K562 (cell line): ENCODE measurements around the gene ARHGAP26. TPM values are rescaled to one million over a fixed set of nuclear protein-coding genes. Genes with fewer than 3 reads are reported as not detected.

ENCODE experiments used
- ATAC-seq: fragments of 200-7000 bp; cut with Tn5 transposase; 3 replicates; pipeline ENCODE4 v1.9.1; 2020; ENCODE audit warnings: moderate library complexity
- BruUV-seq: library from RNA; stranded (reverse); fragments of 400-500 nt; replicated peaks from 2 replicates; lab custom pipeline; 2021; lab: Mats Ljungman, UMichigan
- CTCF ChIA-PET: fragments of 300-600 bp; formaldehyde crosslinking; extraction: SDS; loops from one replicate; lab custom pipeline; 2021; ENCODE audit warnings: low intra/inter-chr PET ratio; lab: Yijun Ruan, JAX
- POLR2A ChIA-PET: fragments of 300-600, 350-650 bp; sonication (Branson Sonifier 250); formaldehyde crosslinking; extraction: SDS; loops from one replicate; lab custom pipeline; 2021; ENCODE audit warnings: antibody characterized with exemption, inconsistent platforms; lab: Yijun Ruan, JAX
- DNase-seq, 4 experiments: peaks; one replicate each; pipeline versions ENCODE4 v3.0.0 to v3.0.0-alpha.2; 2011 to 2018; ENCODE audit warnings: low spot score in 3 of 4, mixed read lengths in 3 of 4; ENCODE audit errors: extremely low read depth in 1 of 4
- FAIRE-seq: peaks from 2 replicates; lab custom pipeline; 2011; peaks lifted over from hg19 to GRCh38; lab: Jason Lieb, UNC
- H2AFZ ChIP-seq: 2 replicates; pipeline ENCODE4 v1.6.0; 2011; ENCODE audit warnings: low read depth, low read length, control low read depth, inconsistent platforms
- H3K27ac ChIP-seq: fragments of 200-600 bp; 3 replicates; pipeline ENCODE4 v1.8.0; 2011; ENCODE audit warnings: low read depth, mild to moderate bottlenecking, control low read depth, inconsistent platforms, low read length, moderate library complexity, mixed read lengths; ENCODE audit errors: extremely low read depth
- H3K27me3 ChIP-seq, 2 experiments: fragments of 300-600 bp in 1 of 2; 2 replicates in 1 of 2; 3 replicates in 1 of 2; pipeline versions ENCODE4 v1.6.0 to v1.8.0; 2011; ENCODE audit warnings: inconsistent platforms in 2 of 2, low read length in 2 of 2, mild to moderate bottlenecking in 1 of 2, mixed read lengths in 1 of 2, moderate library complexity in 1 of 2; ENCODE audit not compliant: control insufficient read depth in 2 of 2, insufficient read depth in 2 of 2
- H3K36me3 ChIP-seq: fragments of 300-600 bp; 3 replicates; pipeline ENCODE4 v1.8.0; 2011; ENCODE audit warnings: mild to moderate bottlenecking, low read length, inconsistent platforms; ENCODE audit not compliant: control insufficient read depth, insufficient read depth
- H3K4me1 ChIP-seq, 2 experiments: fragments of 200-600 bp in 1 of 2; replicated peaks in 1 of 2; 2 replicates in 1 of 2; 3 replicates in 1 of 2; pipeline versions ENCODE4 v1.5.1 to v1.8.0; 2011; ENCODE audit warnings: inconsistent platforms in 2 of 2, low read length in 2 of 2, mild to moderate bottlenecking in 1 of 2, mixed read lengths in 1 of 2, moderate library complexity in 1 of 2; ENCODE audit not compliant: control insufficient read depth in 2 of 2, insufficient read depth in 2 of 2
- H3K4me2 ChIP-seq: 2 replicates; pipeline ENCODE4 v1.6.1; 2011; ENCODE audit warnings: low read length, control low read depth, inconsistent platforms, mixed read lengths; ENCODE audit not compliant: insufficient read depth
- H3K4me3 ChIP-seq: fragments of 200-600 bp; sonication (generic), shearing (Covaris generic); 2 replicates; pipeline ENCODE4 v1.5.1; 2016; ENCODE audit warnings: control low read depth, inconsistent platforms
- H3K79me2 ChIP-seq: fragments of 200-600 bp; 3 replicates; pipeline ENCODE4 v1.8.0; 2011; ENCODE audit warnings: low read length, inconsistent platforms; ENCODE audit not compliant: control insufficient read depth, insufficient read depth
- H3K9ac ChIP-seq, 2 experiments: 2 replicates each; pipeline versions ENCODE4 v1.6.0 to v1.6.1; 2011; ENCODE audit warnings: low read depth in 2 of 2, low read length in 2 of 2, control low read depth in 1 of 2, inconsistent platforms in 1 of 2, mild to moderate bottlenecking in 1 of 2, mixed read lengths in 1 of 2; ENCODE audit not compliant: insufficient read depth in 1 of 2
- H3K9me1 ChIP-seq: one replicate; pipeline ENCODE4 v1.6.0; 2011; ENCODE audit warnings: inconsistent platforms, mild to moderate bottlenecking, low read length, moderate library complexity; ENCODE audit not compliant: control insufficient read depth, insufficient read depth
- H3K9me3 ChIP-seq: replicated peaks from 2 replicates; pipeline ENCODE4 v1.5.1; 2011; ENCODE audit warnings: low read depth, low read length, inconsistent platforms; ENCODE audit not compliant: control insufficient read depth, insufficient read depth
- H4K20me1 ChIP-seq: replicated peaks from 2 replicates; pipeline ENCODE4 v1.6.1; 2011; ENCODE audit warnings: low read length, inconsistent platforms, mixed read lengths; ENCODE audit not compliant: control insufficient read depth, insufficient read depth
- BRD4 ChIP-seq: fragments of 200-600 bp; sonication (generic); IDR thresholded peaks from 2 replicates; pipeline ENCODE4 v1.6.1; 2017; ENCODE audit warnings: inconsistent platforms
- CHD2 ChIP-seq: IDR thresholded peaks from 2 replicates; pipeline ENCODE4 v1.6.1; 2011; ENCODE audit warnings: low read depth, low read length
- CTCF ChIP-seq, 3 experiments: IDR thresholded peaks in 2 of 3; conservative IDR thresholded peaks in 1 of 3; 2 replicates each; pipeline ENCODE4 v1.5.1; 2011 to 2012; ENCODE audit warnings: low read length in 3 of 3, mild to moderate bottlenecking in 3 of 3, control low read depth in 2 of 3, improper control_type of control experiment in 1 of 3, inconsistent platforms in 1 of 3, low read depth in 1 of 3, mixed read lengths in 1 of 3, moderate library complexity in 1 of 3; ENCODE audit not compliant: insufficient read depth in 2 of 3
- KLF1 ChIP-seq: fragments of 450-650 bp; IDR thresholded peaks from 2 replicates; pipeline ENCODE4 v1.6.1; 2016; ENCODE audit warnings: missing genetic modification characterization, missing compliant biosample characterization
- NFIC ChIP-seq: fragments of 450-650 bp; IDR thresholded peaks from 2 replicates; pipeline ENCODE4 v1.6.1; 2017; ENCODE audit warnings: mild to moderate bottlenecking, inconsistent platforms
- POLR2H ChIP-seq: IDR thresholded peaks from 2 replicates; pipeline ENCODE4 v1.6.1; 2016; ENCODE audit warnings: missing genetic modification characterization, low read depth, mild to moderate bottlenecking, control low read depth, missing compliant biosample characterization, moderate library complexity
- RAD21 ChIP-seq, 2 experiments: fragments of 250-450 bp in 1 of 2; fragments of 450-650 bp in 1 of 2; sonication (Bioruptor Pico) in 1 of 2; formaldehyde crosslinking in 1 of 2; IDR thresholded peaks in 1 of 2; conservative IDR thresholded peaks in 1 of 2; 2 replicates each; pipeline versions ENCODE4 v1.4.0 to v1.8.0; 2020 to 2022; ENCODE audit warnings: mild to moderate bottlenecking in 2 of 2, moderate library complexity in 1 of 2
- RAD51 ChIP-seq: fragments of 450-650 bp; IDR thresholded peaks from 2 replicates; pipeline ENCODE4 v1.7.1; 2016; ENCODE audit warnings: low read depth, mild to moderate bottlenecking, borderline replicate concordance
- RHOXF2B ChIP-seq: fragments of 250-450 bp; sonication (Bioruptor Pico); conservative IDR thresholded peaks from 2 replicates; pipeline ENCODE4 v1.5.1; 2021
- WGBS: fragments of 100-300 bp; shearing (Covaris generic); methylation state at CpG from one replicate; pipeline ENCODE4 v1.1.6; 2016; ENCODE audit warnings: low coverage, mixed read lengths; ENCODE audit not compliant: insufficient coverage; ENCODE audit errors: missing lambda C conversion rate; 5-methylcytosine and 5-hydroxymethylcytosine counted together
- in situ Hi-C: fragments of 300-500 bp; cut with MboI; formaldehyde crosslinking; loops from 4 replicates; pipeline ENCODE4 v1.15.0; 2018; ENCODE audit warnings: inconsistent platforms, mixed read lengths
- intact Hi-C: fragments of 100-400 bp; cut with micrococcal nuclease; formaldehyde crosslinking; loops from 2 replicates; pipeline ENCODE4 v1.14.2; 2022
- polyA plus RNA-seq, 8 experiments: library from polyadenylated mRNA; depleted of rRNA in 4 of 8; stranded (reverse) in 5 of 8; unstranded in 3 of 8; fragments of >200 nt; fragmentation: Nextera tagmentation in 2 of 8; fragmentation: Illumina TruSeq in 1 of 8; extraction: Ambion mirVana in 2 of 8; extraction: Trizol in 1 of 8; gene quantifications; 2 replicates each; pipeline versions ENCODE4 v1.2.1 to v1.2.3, GENCODE V29; 2011 to 2014; ENCODE audit warnings: inconsistent platforms in 1 of 8, missing spikeins in 1 of 8
- total RNA-seq, 7 experiments: library from RNA; depleted of rRNA in 6 of 7; stranded (reverse); fragments of >200 nt in 6 of 7; fragmentation: Illumina TruSeq in 2 of 7; extraction: Trizol in 2 of 7; gene quantifications; 2 replicates each; pipeline versions ENCODE4 v1.2.1 to v1.2.3, GENCODE V29; 2011 to 2021; ENCODE audit warnings: low replicate concordance in 1 of 7
- TF ChIP-seq, protein P1 (sequence below): fragments of 450-650 bp; IDR thresholded peaks from 2 replicates; pipeline ENCODE4 v1.6.1; 2017; ENCODE audit warnings: mild to moderate bottlenecking, moderate library complexity
- TF ChIP-seq, protein P2 (sequence below): sonication (generic); formaldehyde crosslinking; IDR thresholded peaks from 2 replicates; pipeline ENCODE4 v1.9.0; 2022; ENCODE audit warnings: mild to moderate bottlenecking, missing genetic modification reagents

ARHGAP26 gene
- total and polyA plus RNA-seq, 9 of the 15 experiments (the other 6 are each of a cell fraction or from before 2014, with no cell fraction given) = 0.13 to 1.1 (median 0.55) TPM

GRCh38 chr5:143196601-143197259 lies 426.6 kb downstream of the ARHGAP26 start:
- CTCF ChIA-PET = no interaction called here
- no peak for ATAC-seq
- no peak overlapping the region for H2AFZ ChIP-seq
- H3K9ac ChIP-seq = no peak overlapping the region
- no TSS peak for BruUV-seq
- no peak for FAIRE-seq
- no peaks in the 10 kb centered on the region for H3K36me3 ChIP-seq
- H3K4me2 ChIP-seq = no peak overlapping the region
- intact Hi-C loops = no loop called here
- no peaks in the 10 kb centered on the region for H3K9me1 ChIP-seq
- POLR2A ChIA-PET = interaction anchor here (0.8 to 1.2 kb wide), 3 partner anchors 10 to 28 kb away, joined by 3 to 4 read pairs (median 3); no protein-coding TSS in a partner anchor
- 74% methylated on average over 3 of the region's 3 CpGs for WGBS
- no peaks in the 10 kb centered on the region for H4K20me1 ChIP-seq
- peaks cover 3 to 19% of the 10 kb centered on the region in 2 experiments; a peak in 3 of 5 replicates for H3K4me1 ChIP-seq
- in situ Hi-C loops = no loop called here
- H3K79me2 ChIP-seq = no peaks in the 10 kb centered on the region
- no peak overlapping the region for H3K27ac ChIP-seq
- no peaks in the 10 kb centered on the region for H3K27me3 ChIP-seq
- H3K9me3 ChIP-seq = no peaks in the 10 kb centered on the region; the same call in 1 of the 2 replicates
- no peak overlapping the region for H3K4me3 ChIP-seq
- DNase-seq = no peak
- no peak for TF ChIP-seq POLR2H (tag)
- TF ChIP-seq, protein P1, sequence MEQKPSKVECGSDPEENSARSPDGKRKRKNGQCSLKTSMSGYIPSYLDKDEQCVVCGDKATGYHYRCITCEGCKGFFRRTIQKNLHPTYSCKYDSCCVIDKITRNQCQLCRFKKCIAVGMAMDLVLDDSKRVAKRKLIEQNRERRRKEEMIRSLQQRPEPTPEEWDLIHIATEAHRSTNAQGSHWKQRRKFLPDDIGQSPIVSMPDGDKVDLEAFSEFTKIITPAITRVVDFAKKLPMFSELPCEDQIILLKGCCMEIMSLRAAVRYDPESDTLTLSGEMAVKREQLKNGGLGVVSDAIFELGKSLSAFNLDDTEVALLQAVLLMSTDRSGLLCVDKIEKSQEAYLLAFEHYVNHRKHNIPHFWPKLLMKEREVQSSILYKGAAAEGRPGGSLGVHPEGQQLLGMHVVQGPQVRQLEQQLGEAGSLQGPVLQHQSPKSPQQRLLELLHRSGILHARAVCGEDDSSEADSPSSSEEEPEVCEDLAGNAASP = 0 out of 2 replicates have a peak, but pooled peaks have one; percentile 41
- TF ChIP-seq RAD21 (CRISPR knock-in tag; conservative IDR thresholded peaks at IDR 0.05 in 1 of 2, IDR thresholded peaks at IDR 0.05 in 1 of 2) = peak in 1 of 2 experiments; percentile 27; a peak in 2 of 4 replicates
- no peak for TF ChIP-seq RAD51
- TF ChIP-seq CHD2 = no peak
- TF ChIP-seq RHOXF2B (CRISPR knock-in tag) = no peak
- TF ChIP-seq BRD4 = no peak
- TF ChIP-seq NFIC = no peak
- TF ChIP-seq, protein P2, sequence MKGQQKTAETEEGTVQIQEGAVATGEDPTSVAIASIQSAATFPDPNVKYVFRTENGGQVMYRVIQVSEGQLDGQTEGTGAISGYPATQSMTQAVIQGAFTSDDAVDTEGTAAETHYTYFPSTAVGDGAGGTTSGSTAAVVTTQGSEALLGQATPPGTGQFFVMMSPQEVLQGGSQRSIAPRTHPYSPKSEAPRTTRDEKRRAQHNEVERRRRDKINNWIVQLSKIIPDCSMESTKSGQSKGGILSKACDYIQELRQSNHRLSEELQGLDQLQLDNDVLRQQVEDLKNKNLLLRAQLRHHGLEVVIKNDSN = no peak
- peak in 1 of 3 experiments; percentile 14; a peak in 1 of 6 replicates for TF ChIP-seq CTCF (IDR thresholded peaks at IDR 0.05 in 2 of 3, conservative IDR thresholded peaks at IDR 0.05 in 1 of 3; ENCODE audit: insufficient read depth in 2 of 3, low read depth in 1 of 3, low read length in 3 of 3)
- TF ChIP-seq KLF1 = no peak
